HG03460 (cell line): Measurements from ENCODE around the gene ATG16L2.
"Not testable (repeated sequence)": the region's sequence is repeated elsewhere in the genome, so short reads cannot be mapped to it uniquely, and the experiment has no call there.

Experiments used
- ATAC-seq: cut with Tn5 transposase; IDR thresholded peaks from one replicate; pipeline ENCODE4 v1.9.1; 2021; ENCODE audit not compliant: unreplicated experiment

ATG16L2 gene

DNA sequence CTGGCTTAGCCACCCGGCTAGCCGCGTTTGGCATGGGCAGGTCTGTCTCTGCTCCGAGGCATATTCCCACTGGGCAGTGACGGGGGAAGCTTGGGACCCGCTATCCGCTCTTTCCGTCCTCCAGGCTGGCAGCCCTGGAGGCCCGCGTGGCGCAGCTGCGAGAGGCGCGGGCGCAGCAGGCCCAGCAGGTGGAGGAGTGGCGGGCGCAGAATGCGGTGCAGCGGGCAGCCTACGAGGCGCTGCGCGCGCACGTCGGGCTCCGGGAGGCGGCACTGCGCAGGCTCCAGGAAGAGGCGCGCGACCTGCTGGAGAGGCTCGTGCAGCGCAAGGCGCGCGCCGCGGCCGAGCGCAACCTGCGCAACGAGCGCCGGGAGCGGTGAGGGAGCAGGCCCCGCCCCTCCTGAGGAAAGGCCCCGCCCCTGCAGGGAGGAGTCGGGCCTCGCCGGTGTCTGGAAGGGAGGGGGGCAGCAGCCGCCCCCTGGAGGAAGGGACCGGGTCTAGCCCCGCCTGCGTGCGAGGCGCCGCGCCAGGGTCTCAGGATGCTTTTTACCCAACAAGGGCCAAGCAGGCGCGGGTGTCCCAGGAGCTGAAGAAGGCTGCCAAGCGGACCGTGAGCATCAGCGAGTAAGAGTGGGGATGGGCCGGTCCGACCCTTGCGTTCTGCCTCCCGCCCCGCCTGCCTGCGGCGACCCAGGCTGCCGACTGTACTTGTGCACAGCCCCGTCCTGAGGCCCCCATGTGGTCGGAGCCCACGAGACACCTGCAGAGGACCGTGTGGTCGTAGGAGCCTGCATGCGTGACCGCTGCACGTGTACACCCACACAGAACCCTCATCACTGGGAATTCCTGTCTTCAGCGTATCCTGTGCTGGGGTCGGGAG is 7.9 kb downstream of the ATG16L2 start:
- ATAC-seq: peak; percentile 59

DNA sequence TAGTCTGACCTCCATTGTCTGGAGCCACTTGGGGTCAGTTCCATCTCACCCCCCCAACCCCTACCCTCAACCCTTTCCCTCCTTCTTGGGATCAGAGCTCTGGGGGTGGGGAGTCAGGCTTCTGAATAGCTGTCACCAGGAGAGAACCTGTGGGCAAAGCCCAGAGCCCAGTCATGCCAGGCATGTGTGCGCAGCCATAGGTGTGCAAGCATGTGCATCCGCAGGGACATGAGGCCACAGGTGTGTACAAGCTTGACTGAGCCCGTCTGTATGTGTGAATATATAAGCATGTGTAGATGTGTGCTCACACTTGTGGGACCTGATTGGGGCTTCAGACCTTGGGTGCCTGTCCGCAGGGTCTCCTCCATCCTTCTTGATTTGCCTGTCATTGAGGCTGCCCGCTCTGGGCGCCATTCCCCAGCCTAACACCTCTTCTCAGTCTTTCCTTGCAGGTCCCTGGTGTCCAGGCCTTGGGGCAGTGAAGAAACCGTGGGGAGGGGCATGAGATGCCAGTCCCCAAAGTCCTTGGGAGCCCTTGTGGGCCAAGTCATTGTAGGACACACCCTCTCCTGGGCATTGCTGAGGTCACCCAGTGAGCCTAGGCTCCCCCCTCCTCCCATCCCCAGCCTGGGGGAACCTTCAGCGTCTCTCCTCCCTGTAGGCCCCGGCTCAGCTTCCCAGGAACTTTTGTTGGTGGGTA is 9.0 kb downstream of the ATG16L2 start:
- ATAC-seq: no peak

DNA sequence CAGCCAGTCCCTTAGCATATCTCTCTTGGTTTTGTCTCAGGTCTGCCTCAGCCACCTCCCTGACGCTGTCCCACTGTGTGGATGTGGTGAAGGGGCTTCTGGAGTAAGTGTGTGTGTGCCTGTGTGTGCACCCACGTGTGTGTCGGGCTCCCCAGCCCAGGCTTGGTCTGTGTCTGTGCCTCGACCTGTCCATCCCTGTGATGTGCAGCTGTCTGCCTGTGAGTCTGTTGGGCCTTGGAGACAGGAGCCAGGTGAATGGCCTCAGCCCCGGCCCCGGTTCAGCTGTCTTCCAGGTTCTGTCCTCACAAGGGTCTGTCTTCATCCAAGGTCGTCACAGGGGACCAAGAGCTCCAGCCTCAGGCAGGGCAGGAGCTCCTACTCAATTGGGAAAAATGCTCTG is 9.8 kb downstream of the ATG16L2 start:
- no peak for ATAC-seq

DNA sequence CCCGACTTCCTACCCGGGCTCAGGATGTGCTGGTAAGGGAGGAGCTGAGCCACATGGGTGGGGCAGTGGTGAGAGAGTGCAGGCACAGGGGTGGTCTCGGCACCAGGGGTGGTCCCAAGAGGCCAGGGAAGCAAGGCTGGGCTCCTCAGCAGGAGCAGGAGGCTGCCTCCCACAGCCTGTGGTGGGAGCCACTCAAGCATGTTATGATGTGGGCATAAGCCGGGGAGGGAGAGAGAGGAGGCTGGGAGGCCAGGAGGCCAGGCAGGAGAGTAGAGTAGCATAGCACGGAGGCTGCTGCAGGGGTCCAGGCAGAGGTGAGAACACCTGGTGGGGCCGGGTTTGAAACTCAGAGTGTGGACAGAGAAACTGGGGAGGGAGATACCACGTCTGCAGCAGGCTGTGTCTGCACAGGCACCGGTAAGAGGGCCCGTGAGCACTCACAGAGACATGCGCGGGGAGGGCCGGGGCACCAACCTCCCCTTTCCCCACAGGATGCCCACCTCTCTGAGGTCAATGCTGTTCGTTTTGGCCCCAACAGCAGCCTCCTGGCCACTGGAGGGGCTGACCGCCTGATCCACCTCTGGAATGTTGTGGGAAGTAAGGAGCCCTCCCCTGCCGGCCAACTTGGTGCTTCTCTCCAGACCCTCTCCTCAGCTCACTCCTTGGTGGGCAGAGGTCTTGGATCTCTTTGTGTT is 10.7 kb downstream of the ATG16L2 start:
- ATAC-seq: no peak

DNA sequence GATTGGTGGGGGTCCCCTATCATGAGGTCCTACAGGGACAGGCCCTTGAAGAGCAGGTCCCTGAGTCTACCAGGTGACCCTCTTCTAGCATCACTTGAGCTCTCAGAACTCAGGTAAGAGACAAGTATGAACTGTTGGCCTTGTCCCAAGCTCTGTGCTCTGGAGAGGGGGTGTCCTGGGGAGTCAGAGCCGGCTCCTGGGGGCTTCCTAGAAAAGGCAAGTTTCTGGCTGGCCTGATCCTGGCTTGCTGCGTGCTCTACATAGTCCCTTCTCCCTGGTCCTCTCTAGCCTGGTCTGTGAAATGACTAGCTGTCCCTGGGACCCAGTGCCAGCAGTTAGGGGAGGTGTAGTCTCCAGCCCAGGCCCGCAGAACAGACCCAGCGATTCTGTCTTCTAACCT is 11.4 kb downstream of the ATG16L2 start:
- ATAC-seq: no peak

DNA sequence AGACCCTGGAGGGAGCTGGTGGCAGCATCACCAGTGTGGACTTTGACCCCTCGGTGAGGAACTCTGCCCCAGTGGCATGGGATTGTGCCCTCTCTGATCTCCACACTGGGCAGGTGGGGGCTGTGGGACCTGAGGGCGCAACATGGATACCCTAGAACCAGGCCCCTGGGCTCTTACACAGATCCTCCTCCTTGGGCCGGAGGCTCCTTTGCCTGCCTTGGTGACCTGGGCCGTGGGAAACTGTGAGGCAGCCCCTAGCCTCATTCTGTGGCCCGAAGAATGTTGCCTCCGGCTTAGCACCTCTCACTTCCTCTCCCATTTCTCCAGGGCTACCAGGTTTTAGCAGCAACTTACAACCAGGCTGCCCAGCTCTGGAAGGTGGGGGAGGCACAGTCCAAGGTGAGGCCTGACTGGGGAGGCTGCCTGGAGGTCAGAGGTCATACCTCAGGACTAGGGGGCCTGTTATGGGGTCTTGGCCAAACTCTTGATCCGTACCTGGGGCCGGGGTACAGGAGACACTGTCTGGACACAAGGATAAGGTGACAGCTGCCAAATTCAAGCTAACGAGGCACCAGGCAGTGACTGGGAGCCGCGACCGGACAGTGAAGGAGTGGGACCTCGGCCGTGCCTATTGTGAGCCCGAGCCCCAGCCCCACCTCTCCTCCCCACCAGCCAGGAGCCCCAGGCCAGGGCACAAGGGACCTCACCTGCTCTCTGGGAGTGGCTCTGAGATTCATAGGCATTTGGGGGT is 12.2 kb downstream of the ATG16L2 start:
- no peak for ATAC-seq

DNA sequence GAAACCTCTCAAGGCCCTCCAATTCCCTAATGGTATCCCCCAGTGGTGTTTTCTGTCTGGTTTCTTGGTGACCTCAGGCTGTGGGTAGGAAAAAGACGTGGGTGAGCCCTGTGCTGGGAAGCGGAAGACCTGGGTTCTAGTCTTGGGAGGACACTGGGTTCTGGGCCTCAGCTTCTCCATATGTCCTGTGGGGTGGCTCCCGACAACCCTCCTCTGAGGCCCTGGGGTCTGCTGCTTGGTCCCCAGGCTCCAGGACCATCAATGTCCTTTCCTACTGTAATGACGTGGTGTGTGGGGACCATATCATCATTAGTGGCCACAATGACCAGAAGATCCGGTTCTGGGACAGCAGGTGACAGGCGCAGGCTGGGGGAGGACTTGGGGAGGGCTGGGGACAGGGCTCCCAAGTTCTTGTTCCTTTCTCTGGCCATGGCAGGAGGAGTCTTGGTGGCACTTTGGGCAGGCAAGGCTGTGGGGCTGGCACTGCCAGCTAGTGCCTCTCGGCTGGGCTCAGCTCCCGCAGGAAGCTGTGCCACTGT is 12.8 kb downstream of the ATG16L2 start:
- no peak for ATAC-seq

DNA sequence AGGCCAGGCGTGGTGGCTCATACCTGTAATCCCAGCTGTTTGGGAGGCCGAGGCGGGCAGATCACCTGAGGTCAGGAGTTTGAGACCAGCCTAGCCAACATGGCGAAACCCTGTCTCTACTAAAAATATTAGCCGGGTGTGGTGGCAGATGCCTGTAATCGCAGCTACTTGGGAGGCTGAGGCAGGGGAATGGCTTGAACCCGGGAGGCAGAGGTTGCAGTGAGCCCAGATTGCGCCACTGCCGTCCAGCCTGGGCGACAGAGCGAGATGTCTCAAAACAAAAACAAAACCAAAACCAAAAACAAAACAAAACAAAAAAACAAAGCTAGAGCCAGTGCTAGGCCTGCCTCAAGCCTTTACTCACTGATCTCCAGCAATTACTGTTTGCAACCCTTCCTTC is 13.4 kb downstream of the ATG16L2 start:
- not testable (repeated sequence) for ATAC-seq

DNA sequence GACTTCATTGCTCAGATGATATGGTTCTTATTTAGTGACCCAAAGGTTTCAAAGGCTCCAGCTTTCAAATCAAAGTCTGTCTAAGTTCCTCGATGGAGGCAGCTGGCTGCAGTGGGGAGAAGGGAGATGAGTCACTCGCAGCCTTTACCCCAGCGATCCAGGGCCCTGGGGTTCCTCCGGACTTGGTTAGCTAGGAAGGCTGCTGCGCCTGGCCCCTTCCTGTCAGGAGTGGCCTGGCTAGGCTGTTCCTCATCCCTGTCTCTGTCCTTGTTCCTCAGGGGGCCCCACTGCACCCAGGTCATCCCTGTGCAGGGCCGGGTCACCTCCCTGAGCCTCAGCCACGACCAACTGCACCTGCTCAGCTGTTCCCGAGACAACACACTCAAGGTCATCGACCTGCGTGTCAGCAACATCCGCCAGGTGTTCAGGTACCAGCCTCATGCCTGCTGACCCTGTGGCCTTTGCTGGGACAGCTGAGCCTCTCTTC is 13.9 kb downstream of the ATG16L2 start:
- no peak for ATAC-seq

DNA sequence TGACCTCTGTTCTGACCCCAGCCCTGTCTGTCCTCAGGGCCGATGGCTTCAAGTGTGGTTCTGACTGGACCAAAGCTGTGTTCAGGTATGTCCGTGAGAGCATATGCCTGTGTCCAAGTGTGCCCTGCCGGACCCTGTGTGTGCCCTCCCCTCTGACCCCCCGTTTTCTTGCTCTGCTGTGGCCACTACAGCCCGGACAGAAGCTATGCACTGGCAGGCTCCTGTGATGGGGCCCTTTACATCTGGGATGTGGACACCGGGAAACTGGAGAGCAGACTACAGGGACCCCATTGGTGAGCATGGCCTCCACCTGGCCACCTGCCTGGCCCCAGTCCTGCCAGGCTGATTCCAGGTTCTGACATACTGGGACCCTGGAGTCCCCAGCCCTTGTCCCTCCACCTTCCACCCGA is 14.5 kb downstream of the ATG16L2 start:
- ATAC-seq: no peak

DNA sequence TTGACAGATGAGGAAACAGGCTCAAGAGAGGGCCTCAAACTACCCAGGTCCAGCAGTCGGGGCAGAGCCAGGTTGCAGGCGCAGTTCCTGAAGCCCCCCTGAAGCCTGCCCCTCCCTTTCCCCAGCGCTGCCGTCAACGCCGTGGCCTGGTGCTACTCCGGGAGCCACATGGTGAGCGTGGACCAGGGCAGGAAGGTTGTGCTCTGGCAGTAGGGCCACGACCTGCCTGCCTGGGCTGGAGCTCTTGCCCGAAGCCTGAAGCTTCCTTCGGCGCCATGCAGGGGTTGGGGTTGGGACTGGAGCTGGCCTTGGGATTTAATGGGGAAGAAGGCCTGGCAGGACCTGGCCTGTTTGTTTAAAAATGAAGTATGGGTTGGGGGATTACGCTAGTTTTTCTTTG is 15.0 kb downstream of the ATG16L2 start:
- ATAC-seq: no peak

DNA sequence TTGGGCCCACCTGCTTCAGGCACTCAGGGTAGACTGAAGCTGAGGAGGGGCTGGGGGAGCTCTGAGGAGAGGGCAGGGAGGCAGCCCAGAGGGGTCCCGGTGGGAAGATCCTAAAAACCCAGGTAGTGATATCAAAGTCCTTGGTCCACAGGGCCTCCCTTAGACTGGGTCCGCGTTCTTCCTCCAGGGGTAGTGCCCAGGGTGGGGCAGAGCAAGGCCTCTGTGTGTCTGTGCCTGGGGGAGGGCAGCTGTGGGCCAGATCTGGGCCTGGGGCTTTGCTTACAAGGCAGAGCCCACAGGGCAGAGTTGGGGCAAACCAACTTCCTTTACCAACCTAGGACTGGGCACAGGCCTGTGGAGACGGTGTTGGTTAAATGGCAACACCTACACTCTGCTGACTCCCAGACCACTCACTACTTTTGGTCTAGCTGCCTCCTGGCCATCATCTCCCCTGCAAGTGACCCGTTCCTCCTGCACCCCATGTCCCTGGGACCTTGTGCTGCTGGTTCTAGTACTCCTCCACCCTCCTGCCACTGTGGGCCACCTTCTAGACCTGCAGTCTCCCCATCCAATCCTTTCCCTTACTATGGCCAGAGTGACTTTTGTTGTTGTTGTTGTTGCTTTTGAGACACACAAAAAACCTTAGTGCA is 15.8 kb downstream of the ATG16L2 start:
- ATAC-seq: no peak

DNA sequence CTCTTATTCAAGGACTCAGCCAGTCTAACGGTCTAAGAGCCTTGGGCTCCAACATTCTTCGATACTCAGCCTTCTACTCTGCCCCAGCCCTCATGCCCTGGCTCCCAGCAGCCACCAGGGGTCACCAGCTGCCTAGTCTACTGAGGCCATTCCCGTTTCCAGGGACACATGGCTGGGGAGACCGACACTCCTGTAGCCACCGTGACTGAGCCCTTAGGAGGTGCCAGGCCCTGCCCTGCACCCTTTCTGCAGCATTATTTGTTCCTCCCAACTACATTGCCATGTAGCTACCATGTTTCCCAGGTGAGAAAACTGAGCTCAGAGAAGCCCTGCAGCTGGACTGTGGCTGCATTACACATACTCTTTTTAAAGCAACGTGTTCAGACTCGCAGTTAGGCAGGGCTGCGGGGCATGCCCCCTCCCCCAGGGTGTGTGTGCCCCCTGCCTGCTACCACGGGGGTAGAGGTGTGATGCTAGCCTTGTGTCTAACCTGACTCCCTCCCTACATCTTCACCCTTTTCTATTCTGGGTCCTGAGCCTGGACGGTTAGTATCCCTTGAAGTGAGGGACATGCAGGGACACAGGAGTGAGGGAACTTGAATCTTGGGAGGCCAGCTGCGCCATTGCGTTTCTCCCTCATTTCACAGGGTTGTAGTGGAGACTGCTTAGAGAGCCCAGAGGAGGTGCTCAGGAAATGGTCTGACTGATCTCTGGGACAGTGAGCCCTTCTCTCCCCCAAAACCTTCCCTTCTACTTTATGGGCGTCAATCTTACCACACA is 17.5 kb downstream of the ATG16L2 start:
- no peak for ATAC-seq

DNA sequence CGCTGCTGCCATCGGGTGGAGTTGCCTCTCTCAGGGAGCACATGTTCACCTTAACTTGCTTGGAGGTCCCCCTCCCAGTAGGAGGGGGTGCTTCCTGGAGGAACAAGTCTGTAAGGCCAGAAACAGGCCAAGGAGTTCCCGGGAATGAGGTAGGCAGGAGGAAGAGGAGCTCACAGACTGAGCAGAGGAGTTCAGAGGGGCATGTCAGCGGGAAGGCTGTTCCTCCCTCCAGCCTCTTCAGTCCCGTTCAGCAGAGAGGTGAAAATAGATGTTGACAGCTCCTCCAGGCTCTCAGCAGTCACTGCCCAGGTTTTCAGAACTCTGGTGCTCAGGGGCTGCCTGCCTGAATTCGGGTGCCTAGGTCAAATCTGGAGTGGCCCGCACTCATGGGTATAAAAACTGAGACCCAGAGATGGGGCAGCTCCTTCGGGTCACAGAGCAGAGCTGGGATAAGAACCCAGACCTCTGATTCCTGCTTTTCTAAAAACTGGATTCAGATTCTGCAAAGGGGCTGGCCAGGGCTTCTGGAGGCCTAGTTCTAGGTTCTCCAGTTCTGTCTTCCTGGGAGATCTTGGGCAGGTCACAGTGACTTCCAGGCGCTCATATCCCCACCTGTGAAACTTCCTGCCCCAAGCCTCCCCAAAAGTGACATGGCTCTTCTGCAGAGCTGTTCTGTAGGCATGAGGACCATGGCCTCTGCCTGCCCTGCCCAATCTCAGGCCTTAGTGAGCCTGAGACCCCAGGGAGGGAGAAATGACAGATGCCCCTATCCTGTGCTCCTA is 18.3 kb downstream of the ATG16L2 start:
- ATAC-seq: no peak

DNA sequence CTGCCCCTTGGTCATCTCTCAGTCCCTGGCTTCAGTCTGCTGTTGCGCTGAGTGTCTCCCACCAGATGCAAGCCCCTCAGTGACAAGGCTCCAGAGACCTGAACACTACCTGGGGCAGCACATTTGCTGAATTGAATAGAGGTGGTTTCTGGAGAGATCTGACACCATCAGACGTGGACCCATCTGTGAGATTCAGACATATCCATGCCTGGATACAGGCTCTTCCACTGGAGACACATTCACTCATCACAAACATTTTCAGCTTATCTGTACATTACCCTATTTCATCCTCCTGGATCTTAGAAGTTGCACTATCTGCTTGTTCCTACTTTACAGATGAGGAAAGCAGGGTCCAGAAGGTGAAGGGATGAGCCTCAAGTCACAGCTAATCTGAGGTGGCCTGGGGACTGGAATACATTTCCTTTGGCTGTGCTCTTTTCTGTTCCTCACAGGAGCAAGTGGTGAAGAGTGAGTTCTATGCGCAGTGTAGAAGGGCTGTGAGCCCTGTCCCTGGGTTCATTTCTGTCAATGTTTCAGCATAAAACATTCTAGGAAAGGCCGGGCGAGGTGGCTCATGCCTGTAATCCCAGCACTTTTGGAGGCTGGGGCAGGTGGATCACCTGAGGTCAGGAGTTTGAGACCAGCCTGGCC is 19.0 kb downstream of the ATG16L2 start:
- no peak for ATAC-seq

DNA sequence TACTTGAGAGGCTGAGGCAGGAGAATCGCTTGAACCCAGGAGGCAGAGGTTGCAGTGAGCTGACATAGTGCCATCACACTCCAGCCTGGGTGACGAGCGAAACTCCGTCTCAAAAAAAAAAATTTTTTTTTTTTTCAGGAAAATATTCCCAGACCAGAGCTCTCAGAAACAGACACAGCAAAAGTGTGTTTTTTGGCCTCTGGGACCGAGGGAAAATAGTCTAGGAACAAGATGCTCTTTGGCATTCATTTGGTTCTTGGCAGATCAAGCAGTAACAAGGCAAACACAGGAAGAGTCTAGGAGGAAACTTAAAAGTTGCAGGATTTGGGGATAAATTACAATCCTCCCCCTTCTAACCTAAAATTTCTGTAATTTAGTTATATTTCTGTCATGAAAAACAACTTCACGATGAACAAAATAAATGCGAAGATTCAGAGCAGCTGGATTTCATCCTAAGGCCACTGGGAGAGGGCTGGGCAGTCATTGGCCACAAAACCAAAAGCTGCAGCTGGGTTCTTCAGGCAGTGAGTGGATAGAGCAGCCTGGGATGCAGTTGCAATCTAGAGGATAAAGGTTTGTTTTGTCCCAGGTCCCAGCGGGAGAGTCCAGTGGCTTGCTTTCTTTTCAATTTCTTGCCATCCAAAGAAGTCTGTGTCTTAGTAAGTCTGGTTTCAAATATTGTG is 19.7 kb downstream of the ATG16L2 start:
- no peak for ATAC-seq

DNA sequence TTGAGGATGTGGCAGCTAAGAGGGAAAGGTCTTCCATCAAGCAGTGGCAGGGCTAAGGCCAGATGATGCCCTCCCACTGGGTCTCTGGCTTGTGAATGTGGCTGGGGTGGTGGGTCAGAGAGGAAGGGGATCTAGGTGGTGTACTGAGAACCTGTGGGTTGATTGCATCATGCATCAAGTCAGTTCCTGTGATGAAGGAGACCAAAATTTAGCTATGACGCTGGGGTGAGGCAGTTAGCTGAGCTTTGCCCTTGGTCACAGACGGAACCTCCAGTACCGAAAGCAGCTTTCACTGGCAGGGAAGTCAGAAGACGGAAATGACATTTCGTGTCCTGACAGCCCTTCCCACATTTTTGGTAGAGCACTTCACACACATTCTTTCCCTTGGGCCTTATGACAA is 20.7 kb downstream of the ATG16L2 start:
- ATAC-seq: no peak

DNA sequence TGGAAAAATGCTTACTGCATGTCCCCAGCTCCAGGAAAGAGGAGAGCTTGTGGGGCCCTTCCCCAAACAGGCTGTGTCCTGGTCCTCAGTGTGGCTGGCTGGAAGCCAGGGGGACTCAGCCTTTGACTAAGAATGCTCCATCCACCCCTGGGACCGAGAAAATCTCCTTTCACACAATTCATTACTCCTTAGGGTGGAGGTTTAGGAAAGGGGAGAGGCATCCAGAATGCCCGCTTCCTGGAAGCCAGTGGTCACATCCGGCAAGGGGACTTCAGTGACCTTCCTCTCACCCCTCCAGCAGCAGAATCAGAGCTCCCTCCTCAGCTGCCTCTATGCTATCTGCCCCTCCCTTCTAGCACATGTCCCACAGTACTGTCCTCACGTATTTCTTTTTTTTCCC is 21.9 kb downstream of the ATG16L2 start:
- ATAC-seq: no peak
